RCC 7860 (cell line): ENCODE data around the gene ABTB1.
"Not testable (repeated sequence)": the region's sequence is repeated elsewhere in the genome, so short reads cannot be mapped to it uniquely, and the experiment has no call there.

Experiments used
- DNase-seq: peaks from one replicate; pipeline ENCODE4 v3.0.0-alpha.2; 2015; ENCODE audit warnings: low spot score
- FAIRE-seq: peaks from 2 replicates; lab custom pipeline; 2012; peaks lifted over from hg19 to GRCh38; lab: Jason Lieb, UNC

Gene ABTB1

DNA sequence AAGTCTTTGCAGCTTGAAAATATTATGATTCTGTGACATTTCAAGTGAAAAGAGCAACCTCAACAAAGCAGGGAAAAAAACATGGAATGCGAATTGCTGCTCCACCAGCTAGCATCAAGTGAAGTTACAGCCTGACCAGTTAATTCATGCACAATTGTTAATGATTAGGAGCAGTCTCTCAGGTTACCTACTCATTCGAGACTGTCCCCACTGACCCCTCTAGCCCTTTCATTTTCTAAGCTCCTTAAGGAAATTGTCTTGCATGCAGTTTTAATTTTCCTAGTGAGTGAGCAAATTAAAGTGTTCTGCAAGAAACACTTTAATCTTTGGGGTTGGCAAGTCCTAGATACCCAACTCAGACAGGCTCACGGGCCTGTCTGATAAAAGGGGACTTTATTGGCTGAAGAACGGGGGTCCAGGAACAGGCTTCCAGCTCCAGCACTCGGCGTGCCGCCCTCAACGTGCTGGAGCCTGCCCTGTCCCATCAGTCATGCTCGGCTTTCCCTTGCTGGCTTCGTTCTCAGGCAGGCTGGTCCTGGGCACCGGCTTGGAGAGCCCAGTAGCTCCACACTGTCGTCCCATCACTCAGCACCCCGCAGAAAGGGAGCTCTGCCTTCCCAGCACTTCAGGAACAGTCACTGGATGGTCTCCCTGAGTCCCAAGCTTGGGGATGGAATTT, 25.4 kb upstream of the ABTB1 start:
- DNase-seq (no peak), FAIRE-seq (no peak)

DNA sequence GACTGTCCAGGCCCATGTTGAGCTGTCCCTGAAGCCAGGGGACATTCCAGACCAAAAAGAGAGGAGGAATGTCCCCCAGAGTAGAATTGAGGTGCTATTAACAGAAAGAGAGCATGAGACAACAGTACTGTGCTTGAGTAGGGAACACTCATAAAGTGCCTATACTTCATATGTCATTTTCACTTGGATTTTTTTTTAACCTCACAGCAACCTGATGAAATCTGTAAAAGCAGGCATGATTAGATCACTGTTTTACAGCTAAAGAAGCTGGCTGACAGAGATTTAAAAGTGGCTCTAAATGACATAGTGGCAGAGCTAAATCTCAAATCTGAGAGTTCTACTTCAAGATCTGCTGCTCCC, 24.9 kb upstream of the ABTB1 start:
- DNase-seq: no peak

DNA sequence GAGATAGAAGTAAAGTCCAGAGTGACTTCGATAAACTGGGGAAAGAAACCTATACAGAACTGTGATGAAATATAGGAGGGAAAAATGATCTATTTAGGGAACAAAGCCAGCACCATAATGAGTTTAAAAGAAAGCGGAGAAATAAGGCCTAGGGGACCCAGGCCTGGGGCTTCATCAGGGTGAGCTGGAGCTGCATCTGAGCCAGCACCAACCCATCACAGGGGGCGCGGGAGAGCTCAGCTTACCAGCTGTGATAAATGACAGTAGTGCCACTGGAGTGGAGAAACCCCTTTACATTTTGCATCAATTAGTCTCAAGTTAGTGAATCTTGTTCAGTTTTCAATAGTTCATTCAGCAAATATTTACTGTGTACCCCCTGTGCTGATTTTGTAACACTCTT, 22.5 kb upstream of the ABTB1 start:
- DNase-seq: no peak
- FAIRE-seq: no peak

More for the DNA sequence above, 24.9 kb upstream of the ABTB1 start:
- no peak for FAIRE-seq

DNA sequence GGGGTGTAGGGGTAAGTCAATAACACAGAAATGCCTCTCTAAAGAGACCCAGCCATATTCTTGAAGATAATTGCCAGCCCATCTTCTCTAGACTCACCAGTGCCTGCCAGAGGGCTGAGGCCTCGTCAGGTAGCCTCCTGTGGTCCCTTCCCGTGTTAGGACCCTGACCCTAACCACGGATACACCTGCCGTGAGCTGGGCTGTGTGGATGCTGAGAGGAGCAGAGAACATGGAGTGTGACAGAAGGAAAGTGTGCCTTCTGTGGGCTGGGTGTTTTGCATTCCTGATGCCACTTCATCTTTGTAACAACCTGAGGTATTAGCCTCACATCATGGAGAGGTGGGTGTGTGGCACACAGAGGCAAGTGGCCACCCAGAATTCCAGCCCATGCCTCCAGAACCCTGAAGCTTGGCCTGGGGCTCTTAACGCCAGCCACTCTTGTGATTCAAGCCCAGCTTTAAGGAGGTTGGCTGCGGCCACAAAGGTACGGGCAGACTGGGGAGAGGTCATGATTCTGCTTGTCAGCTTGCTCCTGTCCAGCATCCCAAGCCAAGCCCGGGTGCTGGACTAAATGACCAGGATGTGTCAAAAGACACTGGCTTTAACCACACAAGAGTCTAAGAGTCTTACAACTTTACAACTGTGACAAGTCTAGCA, 21.1 kb upstream of the ABTB1 start:
- DNase-seq: no peak
- no peak for FAIRE-seq

DNA sequence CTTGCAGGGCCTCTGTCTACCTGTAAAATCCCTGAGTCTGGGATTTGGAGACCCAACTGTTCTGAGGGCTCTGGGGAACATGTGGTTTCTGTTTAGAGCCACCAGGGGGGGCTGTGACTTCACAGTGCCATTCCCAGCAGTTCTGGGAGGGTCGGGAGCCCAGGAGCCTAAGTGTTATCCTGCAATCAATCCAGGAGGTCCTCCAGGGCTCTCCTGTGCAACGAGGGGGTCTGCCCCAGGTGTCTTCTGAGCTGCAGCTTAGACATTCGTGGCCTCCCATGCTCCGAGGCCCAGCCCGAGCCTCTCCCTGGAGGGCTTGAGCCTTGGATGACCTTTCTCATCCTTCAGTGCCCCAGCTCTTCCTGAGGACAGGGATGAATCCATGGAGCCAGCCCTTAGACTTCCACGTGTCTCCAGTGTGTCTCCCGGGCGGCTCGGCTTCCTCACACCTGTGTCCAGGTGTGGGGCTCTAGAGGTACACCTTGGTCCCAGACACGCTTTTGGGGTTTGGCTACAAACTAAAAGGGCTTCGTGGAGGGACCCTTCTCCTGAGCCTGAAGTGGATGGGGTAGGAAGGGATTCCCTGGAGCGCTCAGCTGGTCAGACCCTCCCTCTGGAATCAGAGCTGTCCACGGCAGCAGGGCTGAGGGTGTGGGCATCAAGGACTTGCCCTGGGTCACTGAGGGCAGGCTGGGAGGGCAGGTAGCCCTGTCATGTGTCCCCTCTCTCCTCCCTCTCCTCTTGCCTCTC, 20.3 kb upstream of the ABTB1 start:
- peak; percentile 39 for DNase-seq
- FAIRE-seq: no peak

DNA sequence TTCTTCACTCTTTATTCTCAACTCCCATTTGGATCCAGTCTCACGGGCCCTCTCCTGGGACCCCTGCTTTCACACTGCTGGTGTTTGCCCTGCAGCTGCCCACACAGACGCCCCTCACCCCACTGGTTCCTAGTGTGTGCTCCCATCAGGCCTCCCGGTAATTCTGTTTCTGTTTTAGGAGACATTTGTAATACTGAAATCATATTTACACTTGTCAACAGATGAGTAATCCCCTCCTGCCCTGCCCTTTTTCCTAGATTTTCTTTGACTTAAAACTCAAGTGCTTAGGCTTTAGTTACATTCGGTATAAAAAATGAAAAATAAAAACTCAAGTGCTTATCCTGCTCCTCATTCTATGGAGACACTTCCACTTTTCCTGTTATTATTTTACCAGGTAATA, 18.4 kb upstream of the ABTB1 start:
- DNase-seq (no peak), FAIRE-seq (no peak)

DNA sequence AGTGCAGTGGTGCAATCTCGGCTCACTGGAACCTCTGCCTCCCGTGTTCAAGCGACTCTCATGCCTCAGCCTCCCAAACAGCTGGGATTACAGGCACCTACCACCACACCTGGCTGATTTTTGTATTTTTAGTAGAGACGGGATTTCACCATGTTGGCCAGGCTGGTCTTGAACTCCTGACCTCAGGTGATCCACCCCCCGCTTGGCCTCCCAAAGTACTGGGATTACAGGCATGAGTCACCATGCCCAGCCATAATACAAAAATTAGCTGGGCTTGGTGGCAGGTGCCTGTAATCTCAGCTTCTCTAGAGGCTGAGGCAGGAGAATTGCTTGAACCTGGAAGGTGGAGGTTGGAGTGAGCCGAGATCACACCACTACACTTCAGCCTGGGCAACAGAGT, 17.8 kb upstream of the ABTB1 start:
- DNase-seq, FAIRE-seq: not testable (repeated sequence)

DNA sequence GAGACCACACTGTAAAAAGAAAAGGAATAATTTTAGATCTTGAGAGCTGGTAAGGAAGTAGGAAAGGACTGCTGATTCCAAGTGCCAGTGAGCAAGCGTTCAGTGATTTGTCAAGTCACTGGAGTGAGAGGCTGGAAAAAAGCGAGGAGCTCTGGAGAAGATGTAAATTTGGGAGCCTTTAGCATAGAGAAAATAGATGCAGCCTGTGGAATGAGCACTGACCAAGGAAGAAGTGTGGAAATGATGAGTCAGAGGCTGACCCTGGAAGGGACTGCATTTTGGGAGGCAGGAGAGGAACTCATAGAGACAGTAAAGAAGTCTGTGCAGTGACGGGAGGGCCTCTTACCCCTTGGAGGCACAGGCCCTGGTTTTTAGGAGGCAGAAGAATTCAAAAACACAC, 17.1 kb upstream of the ABTB1 start:
- no peak for DNase-seq
- no peak for FAIRE-seq

DNA sequence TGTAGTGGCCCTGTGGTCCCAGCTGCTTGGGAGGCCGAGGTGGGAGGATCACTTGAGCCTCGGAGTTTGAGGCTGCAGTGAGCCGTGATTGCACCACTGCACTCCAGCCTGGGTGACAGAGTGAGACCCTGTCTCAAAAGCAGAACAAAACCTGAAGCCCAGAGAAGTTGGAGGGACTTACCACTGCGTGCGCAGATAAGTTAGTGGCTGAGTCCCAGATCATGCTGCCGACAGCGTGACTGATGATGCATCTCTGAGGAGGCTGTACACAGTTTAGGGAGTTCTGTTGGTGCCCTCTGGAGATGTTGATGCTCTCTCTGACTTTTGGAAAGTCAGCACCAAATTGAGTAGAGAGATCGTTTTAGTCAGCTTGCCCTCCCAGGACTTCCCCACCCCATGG, 15.8 kb upstream of the ABTB1 start:
- FAIRE-seq: no peak
- no peak for DNase-seq

DNA sequence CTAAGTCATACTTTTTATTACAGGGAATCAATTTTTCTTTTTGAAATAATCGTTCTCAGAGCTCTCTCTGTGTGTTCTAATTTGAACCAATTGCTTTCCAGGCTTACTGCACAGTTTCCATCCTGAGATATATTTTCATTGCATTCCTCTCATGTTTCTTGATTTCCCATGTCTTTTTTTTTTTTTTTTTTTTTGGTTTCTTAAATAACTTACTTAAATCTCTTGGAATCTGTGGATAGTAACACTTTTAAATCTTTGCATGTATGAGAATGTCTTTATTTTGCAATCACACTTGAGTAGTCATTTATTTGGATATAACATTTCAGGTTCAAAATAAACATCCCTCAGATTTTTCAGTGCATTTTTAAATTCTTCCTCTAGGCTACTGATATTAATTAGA, 14.5 kb upstream of the ABTB1 start:
- no peak for DNase-seq
- FAIRE-seq: no peak

DNA sequence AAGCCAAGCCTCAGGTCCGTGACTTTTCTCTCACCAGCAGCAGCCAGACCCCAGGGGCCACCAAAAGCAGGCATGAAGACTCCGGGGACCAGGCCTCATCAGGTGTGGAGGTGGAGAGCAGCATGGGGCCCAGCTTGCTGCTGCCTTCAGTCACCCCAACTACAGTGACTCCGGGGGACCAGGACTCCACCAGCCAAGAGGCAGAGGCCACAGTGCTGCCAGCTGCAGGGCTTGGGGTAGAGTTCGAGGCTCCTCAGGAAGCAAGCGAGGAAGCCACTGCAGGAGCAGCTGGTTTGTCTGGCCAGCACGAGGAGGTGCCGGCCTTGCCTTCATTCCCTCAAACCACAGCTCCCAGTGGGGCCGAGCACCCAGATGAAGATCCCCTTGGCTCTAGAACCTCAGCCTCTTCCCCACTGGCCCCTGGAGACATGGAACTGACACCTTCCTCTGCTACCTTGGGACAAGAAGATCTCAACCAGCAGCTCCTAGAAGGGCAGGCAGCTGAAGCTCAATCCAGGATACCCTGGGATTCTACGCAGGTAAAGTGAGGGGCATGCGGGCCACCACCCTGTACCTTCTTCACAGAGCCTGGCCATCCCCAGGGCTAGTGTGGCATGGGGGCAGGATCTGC, 12.0 kb upstream of the ABTB1 start:
- DNase-seq: no peak
- FAIRE-seq: no peak

DNA sequence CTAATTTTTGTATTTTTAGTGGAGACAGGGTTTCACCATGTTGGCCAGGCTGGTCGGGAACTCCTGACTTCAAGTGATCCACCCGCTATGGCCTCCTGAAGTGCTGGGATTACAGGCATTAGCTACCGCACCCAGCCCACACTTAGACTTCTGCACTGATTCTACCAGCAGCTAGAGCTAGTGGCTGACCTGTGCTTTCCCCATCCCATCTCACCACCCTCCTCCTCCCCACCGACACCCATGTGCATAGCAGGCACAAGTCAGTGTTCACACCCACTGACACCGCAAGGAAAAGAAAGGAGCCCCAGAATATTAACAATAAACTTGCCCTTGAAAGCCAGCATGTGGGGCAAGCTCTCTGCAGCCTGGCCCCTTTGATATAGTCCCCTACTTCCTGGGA, 11.2 kb upstream of the ABTB1 start:
- FAIRE-seq (no peak), DNase-seq (no peak)

DNA sequence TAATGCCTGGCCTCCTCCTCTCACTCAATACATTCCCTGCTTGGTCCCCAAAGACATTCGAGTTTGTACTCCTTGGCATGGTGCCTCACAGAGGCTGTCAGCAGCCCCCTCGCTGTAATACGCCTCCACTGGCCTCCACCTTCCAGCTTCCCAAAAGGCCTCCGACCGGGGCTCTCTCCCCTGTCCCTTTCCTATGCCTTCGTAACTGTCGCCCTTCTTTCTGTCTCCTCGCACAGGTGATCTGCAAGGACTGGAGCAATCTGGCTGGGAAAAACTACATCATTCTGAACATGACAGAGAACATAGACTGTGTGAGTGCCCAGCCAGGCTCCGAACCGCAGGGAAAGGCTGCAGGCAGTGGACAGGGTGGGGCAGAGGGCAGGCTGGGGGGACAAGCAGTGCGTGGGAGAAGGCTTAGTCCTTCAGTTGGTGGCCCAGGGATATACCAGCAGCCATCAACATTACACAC, 10.7 kb upstream of the ABTB1 start:
- DNase-seq (no peak), FAIRE-seq (no peak)

DNA sequence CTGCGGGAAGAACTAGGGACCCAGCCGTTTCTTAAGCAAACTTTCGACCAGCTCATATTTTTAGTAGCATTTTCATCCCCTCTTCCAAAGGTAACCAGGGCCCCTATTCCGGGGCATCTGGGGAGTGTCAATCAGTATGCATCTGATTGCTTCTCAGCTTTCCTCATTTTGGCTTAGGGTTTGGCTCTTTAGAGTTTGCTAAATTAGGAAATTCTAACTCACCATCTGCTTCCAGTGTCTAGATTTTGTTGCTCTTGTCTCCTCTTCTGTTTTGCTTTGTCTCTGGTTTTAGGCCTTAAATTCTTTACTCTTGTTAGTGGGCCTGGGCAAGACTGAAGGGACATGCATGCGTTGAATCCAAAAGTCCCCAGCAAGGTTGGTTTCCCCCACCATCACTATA, 9.6 kb upstream of the ABTB1 start:
- no peak for DNase-seq
- no peak for FAIRE-seq

DNA sequence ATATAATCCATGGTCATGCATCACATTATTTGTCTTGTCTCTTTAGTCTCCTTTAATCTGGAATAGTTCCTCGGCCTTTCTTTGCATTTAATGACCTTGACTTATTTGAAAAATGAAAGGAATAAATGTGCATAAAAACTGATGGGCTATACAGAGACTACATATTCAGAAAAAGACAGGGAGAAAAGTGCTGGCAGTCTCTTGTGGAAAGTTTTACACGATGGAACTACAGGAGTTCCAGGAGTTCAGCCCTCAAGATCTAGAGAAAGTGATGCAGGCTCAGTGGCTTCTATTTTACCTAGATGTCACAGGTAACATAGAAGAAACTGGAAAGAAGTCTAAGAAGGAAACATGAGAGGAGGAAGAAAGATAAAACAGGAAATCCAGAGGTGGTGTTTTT, 7.6 kb upstream of the ABTB1 start:
- DNase-seq (no peak), FAIRE-seq (no peak)

DNA sequence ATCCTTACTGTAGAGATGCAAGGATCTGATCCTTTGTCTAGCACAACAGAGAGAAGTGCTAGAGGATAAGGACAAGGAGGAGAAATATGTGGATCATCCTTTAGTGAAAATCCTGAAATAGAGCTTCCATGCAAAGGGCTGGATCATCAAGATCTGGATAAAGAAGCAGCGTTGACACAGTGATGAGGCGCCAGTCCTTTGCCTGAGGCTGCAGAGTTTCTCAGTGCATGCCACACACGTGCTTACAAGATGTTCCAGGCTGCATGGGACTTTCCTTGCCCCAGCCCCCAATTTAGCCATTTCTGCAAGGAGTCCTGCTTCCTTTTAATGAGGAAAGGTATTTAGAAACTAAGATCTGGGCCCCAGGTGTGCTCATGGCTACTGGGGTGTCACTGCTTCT, 7.2 kb upstream of the ABTB1 start:
- no peak for FAIRE-seq

DNA sequence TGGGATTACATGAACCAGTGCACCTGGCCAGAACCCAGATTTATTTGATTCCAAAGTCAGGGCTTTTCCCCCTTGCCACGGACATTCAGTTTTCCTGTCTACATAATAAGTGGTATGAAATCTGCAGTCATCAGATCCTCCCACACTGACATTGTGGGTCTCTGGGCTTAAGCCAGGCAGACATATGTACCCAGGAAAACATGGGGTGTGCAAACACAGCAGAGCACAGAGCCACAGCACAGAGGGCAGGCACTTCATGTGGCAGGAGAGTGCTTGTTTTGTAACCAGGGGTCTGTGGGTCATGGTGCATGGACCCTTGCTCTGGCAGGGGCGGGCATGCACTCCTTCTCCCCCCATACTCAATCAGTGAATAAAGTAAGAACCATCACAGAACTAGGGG, 6.1 kb upstream of the ABTB1 start:
- DNase-seq (no peak), FAIRE-seq (no peak)

More for the DNA sequence above, 7.2 kb upstream of the ABTB1 start:
- DNase-seq: no peak

DNA sequence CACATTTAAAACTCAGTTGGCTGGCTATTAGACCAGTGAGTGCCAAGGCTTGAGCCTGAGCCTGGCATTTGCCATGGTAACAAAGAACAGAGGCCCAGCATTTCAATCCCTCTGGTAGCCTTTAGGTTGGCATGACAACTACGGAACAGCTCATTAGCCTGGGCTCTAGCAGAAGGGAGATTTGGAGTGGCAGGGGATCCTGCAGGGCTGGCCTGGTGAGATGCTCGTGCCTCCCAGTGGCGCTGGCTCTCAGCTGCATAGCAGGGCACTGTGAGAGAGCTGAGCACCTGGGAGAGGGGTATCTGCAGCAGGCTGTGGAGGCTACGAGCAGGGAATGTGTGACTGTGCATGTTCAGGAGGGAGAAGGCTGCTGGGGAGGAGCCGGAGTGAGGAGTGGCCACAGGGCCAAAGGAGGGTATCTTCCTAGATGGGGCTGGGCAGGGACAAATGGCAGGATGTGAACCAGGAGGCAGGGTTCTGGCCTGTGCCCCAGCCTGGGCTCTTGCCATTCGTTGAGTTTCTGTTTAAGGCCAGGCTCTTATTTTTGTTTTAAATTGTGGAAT, 5.6 kb upstream of the ABTB1 start:
- FAIRE-seq (no peak), DNase-seq (no peak)

DNA sequence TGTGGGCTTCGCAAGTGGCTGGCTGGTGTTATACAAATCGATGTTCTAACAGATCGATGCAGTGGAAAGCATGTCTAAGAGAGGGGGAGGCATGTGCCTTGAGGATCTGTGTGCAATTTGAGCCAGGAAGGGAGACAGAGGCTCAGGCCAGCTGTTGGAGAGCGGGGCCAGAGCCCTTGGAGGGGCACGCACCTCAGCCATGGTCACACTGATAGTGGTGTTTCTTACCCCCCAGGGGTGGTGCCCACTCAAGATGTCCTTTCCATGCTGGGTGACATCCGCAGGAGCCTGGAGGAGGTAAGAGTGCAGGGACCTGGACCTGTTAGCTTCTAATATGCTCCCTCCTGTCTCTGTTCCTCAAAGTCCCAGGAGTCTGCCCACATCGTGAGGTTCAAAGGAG, 3.8 kb upstream of the ABTB1 start:
- DNase-seq (no peak), FAIRE-seq (no peak)

DNA sequence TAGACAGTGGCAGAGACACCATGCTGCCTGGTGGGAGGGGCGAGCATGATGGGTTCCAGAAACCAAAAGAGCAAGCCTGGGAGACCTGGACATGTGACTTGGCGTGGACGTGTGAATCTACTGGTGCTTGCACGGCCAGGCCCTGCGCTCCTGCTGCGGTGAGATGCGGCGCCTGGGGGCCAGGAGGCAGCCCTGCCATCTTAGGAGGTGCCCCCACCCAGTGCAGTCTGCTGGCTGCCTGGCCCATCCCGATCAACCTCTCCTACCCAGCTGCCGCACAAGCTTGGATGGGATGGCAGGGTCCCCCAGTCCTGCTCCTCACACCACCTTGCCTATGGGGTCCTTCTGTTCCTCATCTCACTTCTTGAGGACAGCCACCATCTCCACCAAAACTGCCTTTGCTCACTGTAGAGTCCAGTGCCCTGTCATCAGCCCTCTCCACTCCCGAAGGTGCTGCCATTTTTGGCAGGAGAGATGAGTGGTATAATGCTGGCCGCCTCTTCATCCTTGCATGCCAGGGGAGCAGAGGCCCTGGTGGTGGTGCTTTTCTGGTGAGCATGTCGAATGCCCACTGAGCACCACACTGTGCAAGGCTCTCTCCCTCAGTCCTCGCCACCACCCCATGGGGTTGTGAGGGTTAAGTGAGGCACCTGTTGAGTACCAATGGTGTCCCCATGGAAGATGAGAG, 3.1 kb upstream of the ABTB1 start:
- FAIRE-seq: no peak
- DNase-seq: no peak

DNA sequence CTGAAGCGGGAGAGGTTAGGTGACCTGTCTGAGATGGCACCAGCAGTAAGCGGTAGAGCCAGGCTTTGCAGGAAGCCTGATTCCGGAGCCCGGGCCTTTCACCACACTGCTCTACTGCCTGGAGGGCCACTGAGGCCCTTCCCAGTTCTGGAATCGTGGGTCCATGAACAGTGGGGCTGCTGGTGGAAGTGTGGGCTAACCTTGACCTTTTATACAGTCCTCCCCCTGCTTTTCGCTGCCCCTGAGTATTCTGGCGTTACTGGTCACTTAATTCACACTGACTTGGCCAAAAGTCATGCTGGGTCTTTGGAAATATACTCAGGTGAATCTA, 2.6 kb upstream of the ABTB1 start:
- FAIRE-seq: no peak
- DNase-seq: no peak
